HG03460 (cell line): ENCODE results near the gene DIP2C.
"Not testable (repeated sequence)": the region's sequence is repeated elsewhere in the genome, so short reads cannot be mapped to it uniquely, and the experiment has no call there.

Experiments used
- ATAC-seq: cut with Tn5 transposase; IDR thresholded peaks from one replicate; pipeline ENCODE4 v1.9.1; 2021; ENCODE audit not compliant: unreplicated experiment

DIP2C gene

GRCh38 chr10:320771-321170 lies 368.7 kb downstream of the DIP2C start:
- ATAC-seq = no peak

GRCh38 chr10:317926-318325 lies 371.5 kb downstream of the DIP2C start:
- no peak for ATAC-seq

GRCh38 chr10:317271-317769 lies 372.1 kb downstream of the DIP2C start:
- ATAC-seq = peak; percentile 98

GRCh38 chr10:316390-316789 lies 373.1 kb downstream of the DIP2C start:
- no peak for ATAC-seq

GRCh38 chr10:314871-315270 lies 374.6 kb downstream of the DIP2C start:
- ATAC-seq = no peak

- no peak for ATAC-seq
Measured at GRCh38 chr10:314381-314780, 375.1 kb downstream of the DIP2C start.

- ATAC-seq = no peak
Measured at GRCh38 chr10:311901-312665, 377.4 kb downstream of the DIP2C start.

- no peak for ATAC-seq
Measured at GRCh38 chr10:310976-311639, 378.4 kb downstream of the DIP2C start.

GRCh38 chr10:310371-310770 lies 379.1 kb downstream of the DIP2C start:
- ATAC-seq = no peak

- ATAC-seq = no peak
Measured at GRCh38 chr10:308572-309085, 380.8 kb downstream of the DIP2C start.

GRCh38 chr10:308101-308500 lies 381.4 kb downstream of the DIP2C start:
- no peak for ATAC-seq

- ATAC-seq = no peak
Measured at GRCh38 chr10:307659-308058, 381.8 kb downstream of the DIP2C start.

GRCh38 chr10:306675-307185 lies 382.7 kb downstream of the DIP2C start:
- ATAC-seq = no peak

GRCh38 chr10:306007-306674 lies 383.3 kb downstream of the DIP2C start:
- no peak for ATAC-seq

GRCh38 chr10:305034-305433 lies 384.4 kb downstream of the DIP2C start:
- ATAC-seq = no peak

- ATAC-seq = no peak
Measured at GRCh38 chr10:301536-301935, 387.9 kb downstream of the DIP2C start.

- not testable (repeated sequence) for ATAC-seq
Measured at GRCh38 chr10:300580-300979, 388.9 kb downstream of the DIP2C start.

GRCh38 chr10:299969-300368 lies 389.5 kb downstream of the DIP2C start:
- ATAC-seq = peak; percentile 50

GRCh38 chr10:299512-299911 lies 390.0 kb downstream of the DIP2C start:
- ATAC-seq = peak; percentile 50

- ATAC-seq = no peak
Measured at GRCh38 chr10:298033-298432, 391.4 kb downstream of the DIP2C start.

GRCh38 chr10:297567-297966 lies 391.9 kb downstream of the DIP2C start:
- ATAC-seq = no peak
